ENCODE measurements around the gene MPST.

GRCh38 chr22:37063431-37064420 is 44.2 kb downstream of the MPST start:
- TF ChIP-seq, protein P1, sequence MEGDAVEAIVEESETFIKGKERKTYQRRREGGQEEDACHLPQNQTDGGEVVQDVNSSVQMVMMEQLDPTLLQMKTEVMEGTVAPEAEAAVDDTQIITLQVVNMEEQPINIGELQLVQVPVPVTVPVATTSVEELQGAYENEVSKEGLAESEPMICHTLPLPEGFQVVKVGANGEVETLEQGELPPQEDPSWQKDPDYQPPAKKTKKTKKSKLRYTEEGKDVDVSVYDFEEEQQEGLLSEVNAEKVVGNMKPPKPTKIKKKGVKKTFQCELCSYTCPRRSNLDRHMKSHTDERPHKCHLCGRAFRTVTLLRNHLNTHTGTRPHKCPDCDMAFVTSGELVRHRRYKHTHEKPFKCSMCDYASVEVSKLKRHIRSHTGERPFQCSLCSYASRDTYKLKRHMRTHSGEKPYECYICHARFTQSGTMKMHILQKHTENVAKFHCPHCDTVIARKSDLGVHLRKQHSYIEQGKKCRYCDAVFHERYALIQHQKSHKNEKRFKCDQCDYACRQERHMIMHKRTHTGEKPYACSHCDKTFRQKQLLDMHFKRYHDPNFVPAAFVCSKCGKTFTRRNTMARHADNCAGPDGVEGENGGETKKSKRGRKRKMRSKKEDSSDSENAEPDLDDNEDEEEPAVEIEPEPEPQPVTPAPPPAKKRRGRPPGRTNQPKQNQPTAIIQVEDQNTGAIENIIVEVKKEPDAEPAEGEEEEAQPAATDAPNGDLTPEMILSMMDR (IDR thresholded peaks at IDR 0.05; ENCODE audit: low read depth, low read length) = no peak
- no peak for TF ChIP-seq EZH2phosphoT487 (IDR thresholded peaks at IDR 0.05; ENCODE audit: low read depth)

Data from OCI-LY3 (cell line).